Muscle of leg (tissue), 11 donors: ENCODE data around the gene RTN4RL1. TPM values are rescaled to one million over a fixed set of nuclear protein-coding genes. Genes with fewer than 3 reads are reported as not detected.
A peak's percentile ranks its signal among the peaks of the same experiment; 100 is the strongest.

ENCODE experiments used
- DNase-seq: peaks from one replicate; pipeline ENCODE4 v3.0.0; 2013
- H3K27ac ChIP-seq: one replicate; pipeline ENCODE4 v1.5.1; 2013; ENCODE audit warnings: mild to moderate bottlenecking, low read length, control low read depth
- H3K27me3 ChIP-seq: one replicate; pipeline ENCODE4 v1.6.1; 2013; ENCODE audit warnings: low read length; ENCODE audit not compliant: control insufficient read depth, insufficient read depth
- H3K36me3 ChIP-seq: one replicate; pipeline ENCODE4 v1.6.1; 2013; ENCODE audit warnings: low read length; ENCODE audit not compliant: control insufficient read depth, insufficient read depth
- H3K4me1 ChIP-seq: one replicate; pipeline ENCODE4 v1.6.1; 2013; ENCODE audit warnings: low read length; ENCODE audit not compliant: control insufficient read depth, insufficient read depth
- H3K4me3 ChIP-seq: one replicate; pipeline ENCODE4 v1.5.1; 2013; ENCODE audit warnings: low read length, control low read depth
- H3K9me3 ChIP-seq: replicated peaks from 2 replicates; pipeline ENCODE4 v1.6.1; 2013; ENCODE audit warnings: low read depth, low read length; ENCODE audit not compliant: control insufficient read depth
- WGBS: methylation state at CpG from one replicate; pipeline ENCODE4 v1.1.5; 2013; ENCODE audit warnings: missing lambda C conversion rate; ENCODE audit not compliant: insufficient coverage; 5-methylcytosine and 5-hydroxymethylcytosine counted together
- polyA plus RNA-seq, 8 donors: library from polyadenylated mRNA; unstranded; fragments of 120-200 nt; gene quantifications; one replicate each; pipeline versions ENCODE4 v1.2.1 to v1.2.3, GENCODE V29; 2013; ENCODE audit warnings: inconsistent platforms in 1 of 8, low replicate concordance in 1 of 8; ENCODE audit not compliant: insufficient read length in 8 of 8, insufficient read depth in 1 of 8
- total RNA-seq: library from RNA; stranded (reverse); fragments of 120-200 nt; gene quantifications from one replicate; pipeline ENCODE4 v1.2.4, GENCODE V29; 2013

RTN4RL1 gene
- total and polyA plus RNA-seq, 9 donors: 1.0 to 2.3 (median 1.7) TPM

DNA sequence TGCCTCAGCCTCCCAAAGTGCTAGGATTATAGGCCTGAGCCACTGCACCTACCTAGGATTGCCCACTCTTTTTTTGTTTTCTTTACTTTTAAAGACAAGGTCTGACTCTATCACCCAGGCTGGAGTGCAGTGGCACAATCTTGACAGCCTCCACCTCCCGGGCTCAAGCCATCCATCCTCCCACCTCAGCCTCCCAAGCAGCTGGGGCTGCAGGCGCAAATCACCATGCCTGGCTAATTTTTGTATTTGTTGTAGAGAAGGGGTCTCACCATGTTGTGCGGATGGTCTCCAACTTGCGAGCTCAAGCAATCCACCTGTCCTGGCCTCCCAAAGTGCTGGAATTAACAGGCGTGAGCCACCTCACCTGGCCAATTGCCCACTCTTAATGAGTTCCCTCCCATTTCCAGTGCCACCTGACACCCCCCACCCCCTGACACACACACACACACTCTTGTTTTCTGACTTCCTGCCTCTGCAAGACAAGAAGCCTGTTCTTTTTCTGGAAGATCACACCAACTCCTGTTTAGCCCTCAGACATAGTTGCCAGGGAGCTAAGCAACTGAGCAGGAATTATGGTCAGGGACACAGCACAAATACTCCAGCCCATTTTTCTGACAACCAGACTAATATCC, 19.2 kb upstream of the RTN4RL1 start:
- no peaks in the 10 kb centered on the region for H3K9me3 ChIP-seq
- H3K36me3 ChIP-seq: peaks cover 36% of the 10 kb centered on the region
- H3K4me3 ChIP-seq: no peak overlapping the region
- H3K4me1 ChIP-seq: peaks cover 27% of the 10 kb centered on the region
- peaks cover 8% of the 10 kb centered on the region for H3K27me3 ChIP-seq
- WGBS: 83% methylated on average over 1 of the region's 5 CpGs
- no peak for DNase-seq
- H3K27ac ChIP-seq: no peak overlapping the region

DNA sequence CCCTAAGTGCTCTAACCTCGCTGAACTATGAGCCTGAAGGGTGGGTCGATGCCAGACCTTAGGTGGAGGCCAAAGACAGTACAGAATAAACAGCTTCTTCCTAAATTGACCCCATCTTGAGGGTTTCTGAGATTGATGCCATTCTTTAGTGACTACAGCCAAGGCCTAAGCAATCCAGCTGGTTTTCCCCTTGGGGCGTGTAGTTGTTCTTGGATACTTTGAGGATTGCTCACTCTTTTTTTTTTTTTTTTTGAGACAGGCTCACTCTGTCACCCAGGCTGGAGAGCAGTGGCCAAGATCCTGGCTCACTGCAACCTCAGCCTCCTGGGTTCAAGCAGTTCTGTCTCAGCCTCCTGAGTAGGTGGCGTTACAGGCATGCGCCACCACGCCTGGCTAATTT, 18.7 kb upstream of the RTN4RL1 start:
- no peak overlapping the region for H3K27ac ChIP-seq

GRCh38 chr17:2042933-2043332, 17.8 kb upstream of the RTN4RL1 start:
- WGBS: 84% methylated on average over 5 of the region's 5 CpGs
- DNase-seq: no peak
- Histone ChIP-seq H3K4me3 (peak overlapping the region; percentile 54), H3K27me3 (peaks cover 3% of the 10 kb centered on the region), H3K9me3 (no peaks in the 10 kb centered on the region), H3K4me1 (peaks cover 19% of the 10 kb centered on the region), H3K27ac (peak overlapping the region; percentile 87), H3K36me3 (peaks cover 45% of the 10 kb centered on the region)

More for the DNA sequence above, 18.7 kb upstream of the RTN4RL1 start:
- no CpG with 5 or more reads among the region's 6 CpGs for WGBS
- H3K4me3 ChIP-seq: no peak overlapping the region
- H3K9me3 ChIP-seq: no peaks in the 10 kb centered on the region
- no peak for DNase-seq
- H3K27me3 ChIP-seq: peaks cover 5% of the 10 kb centered on the region
- peaks cover 21% of the 10 kb centered on the region for H3K4me1 ChIP-seq
- peaks cover 37% of the 10 kb centered on the region for H3K36me3 ChIP-seq

- no peaks in the 10 kb centered on the region for H3K27me3 ChIP-seq
- peak overlapping the region; percentile 87 for H3K27ac ChIP-seq
- H3K4me3 ChIP-seq: peak overlapping the region; percentile 54
- WGBS: 19% methylated on average over 16 of the region's 17 CpGs
- no peaks in the 10 kb centered on the region for H3K9me3 ChIP-seq
- peaks cover 51% of the 10 kb centered on the region for H3K36me3 ChIP-seq
- DNase-seq: peak; percentile 53
- H3K4me1 ChIP-seq: peaks cover 19% of the 10 kb centered on the region
These were observed 17.3 kb upstream of the RTN4RL1 start for GRCh38 chr17:2042390-2042847.

GRCh38 chr17:2041561-2042389, 16.6 kb upstream of the RTN4RL1 start, which contains the start of gene OVCA2:
Gene OVCA2 (plus strand): TSS chr17:2042022. CDS start chr17:2042048, 26 bp downstream.
- Histone ChIP-seq H3K4me1 (peaks cover 19% of the 10 kb centered on the region), H3K27me3 (no peaks in the 10 kb centered on the region), H3K36me3 (peaks cover 57% of the 10 kb centered on the region), H3K9me3 (no peaks in the 10 kb centered on the region), H3K27ac (peak within 1 kb of the TSS; percentile 87), H3K4me3 (peak within 1 kb of the TSS; percentile 54)
- under 1% methylated on average over 91 of the region's 93 CpGs for WGBS
- DNase-seq: peak; percentile 97

DNA sequence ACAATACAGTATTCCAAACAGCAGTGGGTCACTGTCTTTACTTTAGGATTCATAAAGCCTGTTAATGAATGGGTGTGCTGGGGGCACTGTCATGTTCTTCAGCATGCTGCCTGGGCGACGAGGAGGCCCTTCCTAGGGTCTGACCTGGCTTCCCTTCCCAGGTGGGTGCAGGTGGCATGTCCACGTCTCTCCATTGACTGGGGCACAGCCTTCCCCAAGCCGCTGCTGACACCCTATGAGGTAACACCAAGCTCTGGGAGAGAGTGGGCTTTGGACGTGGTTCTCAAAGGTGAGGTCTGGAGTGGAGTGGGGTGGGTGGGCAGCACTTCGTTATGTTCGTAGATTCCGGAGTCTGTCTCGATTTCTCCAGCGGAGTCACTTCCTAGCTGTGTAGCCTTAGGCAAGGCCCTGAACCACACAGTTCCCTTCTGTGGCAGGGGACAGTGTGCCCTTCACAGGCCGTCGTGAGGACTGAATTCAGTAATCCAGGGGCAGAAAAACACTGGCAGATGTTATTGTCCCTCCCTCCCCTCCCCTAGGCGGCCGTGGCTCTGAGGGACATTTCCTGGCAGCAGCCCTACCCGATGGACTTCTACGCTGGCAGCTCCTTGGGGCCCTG, 15.9 kb upstream of the RTN4RL1 start:
- H3K9me3 ChIP-seq: no peaks in the 10 kb centered on the region
- peaks cover 64% of the 10 kb centered on the region for H3K36me3 ChIP-seq
- WGBS: 56% methylated on average over 14 of the region's 16 CpGs
- no peak for DNase-seq
- peak overlapping the region; percentile 87 for H3K27ac ChIP-seq
- H3K27me3 ChIP-seq: no peaks in the 10 kb centered on the region
- H3K4me3 ChIP-seq: peak overlapping the region; percentile 54
- peaks cover 19% of the 10 kb centered on the region for H3K4me1 ChIP-seq

- peaks cover 19% of the 10 kb centered on the region for H3K4me1 ChIP-seq
- H3K27me3 ChIP-seq: no peaks in the 10 kb centered on the region
- WGBS: 64% methylated on average over 3 of the region's 7 CpGs
- no peak overlapping the region for H3K4me3 ChIP-seq
- DNase-seq: no peak
- H3K9me3 ChIP-seq: no peaks in the 10 kb centered on the region
- H3K27ac ChIP-seq: no peak overlapping the region
- peaks cover 69% of the 10 kb centered on the region for H3K36me3 ChIP-seq
These were observed 15.2 kb upstream of the RTN4RL1 start for GRCh38 chr17:2040219-2040827.

DNA sequence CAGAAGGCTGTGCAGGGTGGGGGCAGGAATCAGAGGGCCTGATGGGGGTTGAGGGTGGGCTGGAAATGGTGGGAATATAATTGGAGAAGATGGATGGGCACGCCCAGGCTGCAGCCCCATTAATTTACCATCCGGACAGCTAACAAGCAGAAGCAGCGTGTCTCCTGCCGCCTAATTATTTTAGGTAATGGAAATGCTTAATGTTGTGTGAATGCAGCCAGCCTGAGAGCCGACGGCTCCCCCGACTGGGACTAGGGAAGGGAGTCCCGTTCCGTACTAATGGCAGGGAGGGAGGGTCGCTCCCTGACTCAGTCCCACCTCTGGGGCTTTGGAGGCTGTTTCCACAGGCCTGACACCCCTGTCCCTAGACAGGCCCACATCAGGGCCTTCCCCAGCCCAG, 12.0 kb upstream of the RTN4RL1 start:
- Histone ChIP-seq H3K9me3 (no peaks in the 10 kb centered on the region), H3K36me3 (peaks cover 56% of the 10 kb centered on the region), H3K27ac (no peak overlapping the region), H3K4me3 (no peak overlapping the region), H3K27me3 (no peaks in the 10 kb centered on the region), H3K4me1 (peaks cover 10% of the 10 kb centered on the region)
- no peak for DNase-seq
- WGBS: 85% methylated on average over 5 of the region's 10 CpGs

GRCh38 chr17:2035541-2036488, 10.7 kb upstream of the RTN4RL1 start:
- no peaks in the 10 kb centered on the region for H3K27me3 ChIP-seq

More at GRCh38 chr17:2035541-2036488, 10.7 kb upstream of the RTN4RL1 start:
- Histone ChIP-seq H3K9me3 (no peaks in the 10 kb centered on the region), H3K4me3 (no peak overlapping the region), H3K4me1 (peaks cover 8% of the 10 kb centered on the region), H3K36me3 (peaks cover 54% of the 10 kb centered on the region), H3K27ac (no peak overlapping the region)
- no peak for DNase-seq
- WGBS: 85% methylated on average over 21 of the region's 29 CpGs
